GM12864 (cell line): ENCODE data around the gene ACSM6.
A peak's percentile ranks its signal among the peaks of the same experiment; 100 is the strongest.

Experiments
- DNase-seq: peaks from one replicate; pipeline ENCODE4 v3.0.0-alpha.2; 2011; ENCODE audit warnings: low read depth
- H3K4me3 ChIP-seq: 2 replicates; pipeline ENCODE4 v1.5.1; 2011; ENCODE audit warnings: mild to moderate bottlenecking, low read depth, low read length, control low read depth
- CTCF ChIP-seq: IDR thresholded peaks from 2 replicates; pipeline ENCODE4 v1.5.1; 2011; ENCODE audit warnings: low read depth, mild to moderate bottlenecking, moderate library complexity, low read length, control low read depth, inconsistent platforms; ENCODE audit errors: missing control alignments

Gene ACSM6

GRCh38 chr10:95229724-95230627 lies 35.9 kb downstream of the ACSM6 start:
- TF ChIP-seq CTCF = no peak
- DNase-seq = no peak
- H3K4me3 ChIP-seq = peak overlapping the region; percentile 66

- DNase-seq = peak; percentile 46
- peak overlapping the region; percentile 66 for H3K4me3 ChIP-seq
Measured at GRCh38 chr10:95230677-95231586, 36.9 kb downstream of the ACSM6 start.

- DNase-seq = no peak
- no peak for TF ChIP-seq CTCF
- H3K4me3 ChIP-seq = no peak overlapping the region
Measured at GRCh38 chr10:95233377-95234034, 39.5 kb downstream of the ACSM6 start.

DNA sequence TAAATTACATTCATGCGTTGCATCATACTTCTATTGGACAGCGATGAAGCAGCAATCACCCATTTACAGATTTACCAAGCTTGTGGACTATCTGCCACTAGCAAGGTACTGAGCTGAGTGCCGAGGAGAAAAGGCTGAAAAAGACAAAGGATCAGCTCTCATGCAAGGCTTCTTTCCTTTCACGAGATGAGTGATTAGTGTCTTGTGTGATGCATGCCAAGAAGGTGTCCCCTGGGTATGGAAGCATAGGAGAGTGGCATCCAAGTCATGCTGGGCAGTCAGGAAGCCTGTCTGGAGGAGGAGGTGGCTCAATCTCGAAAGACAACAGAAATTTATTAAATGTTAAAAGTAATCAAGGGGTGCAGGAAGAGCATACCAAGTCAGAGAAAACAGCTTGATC lies 40.9 kb downstream of the ACSM6 start:
- TF ChIP-seq CTCF = no peak
- no peak overlapping the region for H3K4me3 ChIP-seq
- DNase-seq = no peak

GRCh38 chr10:95235676-95236067 lies 41.6 kb downstream of the ACSM6 start:
- no peak overlapping the region for H3K4me3 ChIP-seq
- no peak for DNase-seq
- TF ChIP-seq CTCF = no peak

GRCh38 chr10:95236068-95236903 lies 42.2 kb downstream of the ACSM6 start:
- H3K4me3 ChIP-seq = no peak overlapping the region
- TF ChIP-seq CTCF = no peak
- peak; percentile 90 for DNase-seq
